CD4-positive, alpha-beta T cell treated with Interleukin-15 for 4 hours (primary cell): ENCODE data around the gene RBP3.

Experiments used
- DNase-seq: peaks from one replicate; pipeline ENCODE4 v3.0.0-alpha.2; 2020; ENCODE audit warnings: low spot score

Gene RBP3

GRCh38 chr10:47319784-47320183 is 28.4 kb upstream of the RBP3 start:
- DNase-seq, result no peak

- no peak for DNase-seq
Measured at GRCh38 chr10:47320812-47321211, 27.4 kb upstream of the RBP3 start.

GRCh38 chr10:47321521-47322195 is 26.5 kb upstream of the RBP3 start:
- no peak for DNase-seq

- DNase-seq, result no peak
Measured at GRCh38 chr10:47322300-47323061, 25.7 kb upstream of the RBP3 start, which contains the start of gene GDF2. Gene GDF2 (plus strand): TSS chr10:47322454. CDS start chr10:47322669, 215 bp downstream.

- no peak for DNase-seq
Measured at GRCh38 chr10:47323087-47323486, 25.1 kb upstream of the RBP3 start.

GRCh38 chr10:47323636-47324296 is 24.4 kb upstream of the RBP3 start:
- no peak for DNase-seq

- no peak for DNase-seq
Measured at GRCh38 chr10:47325303-47326291, 22.6 kb upstream of the RBP3 start.

- DNase-seq, result no peak
Measured at GRCh38 chr10:47326306-47326926, 21.7 kb upstream of the RBP3 start.

GRCh38 chr10:47326927-47327330 is 21.2 kb upstream of the RBP3 start:
- DNase-seq, result no peak

- DNase-seq, result no peak
Measured at GRCh38 chr10:47329855-47330254, 18.3 kb upstream of the RBP3 start.

- no peak for DNase-seq
Measured at GRCh38 chr10:47330366-47330765, 17.8 kb upstream of the RBP3 start.

GRCh38 chr10:47330804-47331203 is 17.4 kb upstream of the RBP3 start:
- DNase-seq, result no peak

GRCh38 chr10:47331491-47331890 is 16.7 kb upstream of the RBP3 start:
- DNase-seq, result no peak

- DNase-seq, result no peak
Measured at GRCh38 chr10:47331954-47332353, 16.2 kb upstream of the RBP3 start.

GRCh38 chr10:47332371-47332770 is 15.8 kb upstream of the RBP3 start:
- no peak for DNase-seq

GRCh38 chr10:47332946-47333345 is 15.2 kb upstream of the RBP3 start:
- no peak for DNase-seq

- no peak for DNase-seq
Measured at GRCh38 chr10:47333532-47333931, 14.6 kb upstream of the RBP3 start.

GRCh38 chr10:47334466-47335295 is 13.5 kb upstream of the RBP3 start:
- no peak for DNase-seq

GRCh38 chr10:47335906-47336305 is 12.3 kb upstream of the RBP3 start:
- DNase-seq, result no peak

- DNase-seq, result no peak
Measured at GRCh38 chr10:47336387-47337134, 11.6 kb upstream of the RBP3 start.
